Gastrocnemius medialis (tissue), 4 donors: ENCODE measurements around the gene ENTPD8.

Experiments
- CTCF ChIP-seq, 5 experiments: fragments of 450-650 bp in 3 of 5; fragments of 200-600 bp in 2 of 5; sonication (generic) in 2 of 5; IDR thresholded peaks in 4 of 5; conservative IDR thresholded peaks in 1 of 5; 1 replicate in 4 of 5; 2 replicates in 1 of 5; pipeline ENCODE4 v1.5.1; 2016 to 2019; ENCODE audit warnings: antibody characterized with exemption in 5 of 5, mild to moderate bottlenecking in 3 of 5, moderate library complexity in 3 of 5
- POLR2A ChIP-seq, 2 donors: fragments of 450-650 bp; IDR thresholded peaks; one replicate each; pipeline ENCODE4 v1.6.1; 2017; ENCODE audit warnings: antibody characterized with exemption in 2 of 2, mild to moderate bottlenecking in 2 of 2, moderate library complexity in 2 of 2

GRCh38 chr9:137445275-137445807, 4.2 kb upstream of the ENTPD8 start:
- peak; percentile 65 to 88 (median 76) for TF ChIP-seq CTCF (IDR thresholded peaks at IDR 0.05 in 4 of 5, conservative IDR thresholded peaks at IDR 0.05 in 1 of 5)
- TF ChIP-seq POLR2A (IDR thresholded peaks at IDR 0.05): no peak
